ENCODE data around the gene LAMB2. TPM values are rescaled to one million over a fixed set of nuclear protein-coding genes. Genes with fewer than 3 reads are reported as not detected.
A peak's percentile ranks its signal among the peaks of the same experiment; 100 is the strongest.

The LAMB2 gene
- total RNA-seq, 2 experiments from 2014 or later = 0.45 to 1.2 TPM

GRCh38 chr3:49166752-49167556 is 34.1 kb upstream of the LAMB2 start:
- POLR2A ChIA-PET = interaction anchor here (0.7 to 1.3 kb wide), 2 partner anchors 173 kb away, joined by 3 read pairs; partner anchors contain the start of gene USP4

DNA sequence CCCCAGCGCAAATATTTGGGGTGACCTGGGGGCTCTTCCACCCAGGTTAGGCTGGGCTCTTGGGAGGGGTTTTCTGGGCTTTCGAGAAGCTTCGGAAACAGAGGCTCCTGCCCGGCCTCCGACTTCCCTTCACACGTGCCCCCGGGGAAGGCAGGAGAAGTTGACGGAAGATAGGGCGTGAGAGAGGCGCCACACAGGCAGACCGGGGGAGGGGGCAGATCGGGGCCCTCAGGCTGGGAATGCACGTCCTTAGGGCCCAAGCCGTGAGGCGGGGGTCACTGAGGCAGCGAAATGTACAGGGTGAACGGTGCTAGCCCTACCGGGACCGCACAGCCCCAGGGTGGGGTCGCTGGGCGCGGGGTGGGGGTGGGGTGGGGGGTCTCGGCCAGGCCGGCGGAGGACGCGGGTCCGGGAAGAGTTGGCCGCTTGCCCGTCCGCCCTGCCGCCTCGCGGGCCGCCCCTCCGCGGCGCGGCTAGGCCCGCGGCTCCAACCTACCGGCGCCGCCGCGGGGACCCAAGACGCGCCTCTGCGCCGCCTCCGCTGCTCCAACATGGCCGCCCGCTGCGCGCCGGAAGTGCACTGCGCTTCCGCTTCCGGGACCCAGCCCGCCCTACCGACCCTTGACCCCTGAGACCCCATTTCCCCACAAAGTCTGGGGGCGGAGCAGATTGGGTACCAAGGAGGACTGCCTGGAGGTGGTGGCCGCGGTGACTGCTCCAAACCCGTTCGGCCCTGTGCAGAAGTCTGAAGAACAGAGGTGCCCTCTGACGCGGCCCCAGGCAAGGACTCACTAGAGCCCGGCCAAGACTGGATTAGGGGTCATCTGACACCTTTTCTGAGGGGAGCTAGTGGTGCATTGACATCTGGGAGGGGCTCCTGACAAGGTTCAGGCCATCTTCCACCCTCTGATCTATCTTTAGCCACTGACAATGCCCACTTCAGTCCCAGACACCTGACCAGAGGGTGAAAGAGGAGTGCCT is 33.2 kb upstream of the LAMB2 start, which contains the start of gene CCDC71:
CCDC71 (minus strand) TSS at position 561 of the 981 bp plus-strand sequence. CDS start 2,123 bp downstream, outside the sequence.
- Mint-ChIP-seq H3K4me1 (peaks cover 36% of the 10 kb centered on the region), H3K27ac (peak within 1 kb of the TSS; percentile 91), H3K4me3 (peak within 1 kb of the TSS; percentile 94), H3K9me3 (no peaks in the 10 kb centered on the region), H3K27me3 (no peaks in the 10 kb centered on the region), H3K36me3 (peaks cover 11% of the 10 kb centered on the region)
- ATAC-seq (ENCODE audit: low read depth) = peak; percentile 76
- DNase-seq = peak; percentile 86
- POLR2A ChIA-PET = interaction anchor here (0.7 to 1.4 kb wide), 4 partner anchors 46 to 246 kb away, joined by 3 to 5 read pairs (median 3); partner anchors contain the start of genes QRICH1, RHOA, TCTA and USP19

More at GRCh38 chr3:49166752-49167556, 34.1 kb upstream of the LAMB2 start:
- H3K36me3 Mint-ChIP-seq = peaks cover 11% of the 10 kb centered on the region
- ATAC-seq (ENCODE audit: low read depth) (no peak), DNase-seq (no peak)
- H3K27ac Mint-ChIP-seq = peak overlapping the region; percentile 91
- no peaks in the 10 kb centered on the region for H3K9me3 Mint-ChIP-seq
- peaks cover 31% of the 10 kb centered on the region for H3K4me1 Mint-ChIP-seq
- H3K27me3 Mint-ChIP-seq = peaks cover under 1% of the 10 kb centered on the region
- peak overlapping the region; percentile 88 for H3K4me3 Mint-ChIP-seq

GRCh38 chr3:49164983-49165720 is 32.3 kb upstream of the LAMB2 start:
- Mint-ChIP-seq H3K36me3 (peaks cover 11% of the 10 kb centered on the region), H3K27ac (peak overlapping the region; percentile 85), H3K27me3 (no peaks in the 10 kb centered on the region), H3K4me3 (peak overlapping the region; percentile 94), H3K9me3 (no peaks in the 10 kb centered on the region), H3K4me1 (peaks cover 33% of the 10 kb centered on the region)
- ATAC-seq (ENCODE audit: low read depth) (no peak), DNase-seq (no peak)
- POLR2A ChIA-PET = interaction anchor here (1.1 to 1.4 kb wide), 3 partner anchors 45 to 246 kb away, joined by 3 to 5 read pairs (median 3); partner anchors contain the start of genes QRICH1, RHOA, TCTA and USP19

GRCh38 chr3:49163609-49164008 is 30.8 kb upstream of the LAMB2 start:
- ATAC-seq (ENCODE audit: low read depth) (no peak), DNase-seq (no peak)
- Mint-ChIP-seq H3K4me1 (peaks cover 33% of the 10 kb centered on the region), H3K36me3 (peaks cover 12% of the 10 kb centered on the region), H3K27ac (no peak overlapping the region), H3K4me3 (peak overlapping the region; percentile 27), H3K9me3 (no peaks in the 10 kb centered on the region), H3K27me3 (no peaks in the 10 kb centered on the region)
- POLR2A ChIA-PET = interaction anchor here (1.9 kb wide), 1 partner anchor 70 kb away, joined by 4 read pairs; the partner anchor contains the start of gene QRICH1

GRCh38 chr3:49162751-49163419 is 30.0 kb upstream of the LAMB2 start:
- no peak overlapping the region for H3K4me3 Mint-ChIP-seq
- H3K27me3 Mint-ChIP-seq = no peaks in the 10 kb centered on the region
- H3K4me1 Mint-ChIP-seq = peaks cover 37% of the 10 kb centered on the region
- H3K36me3 Mint-ChIP-seq = peaks cover 14% of the 10 kb centered on the region
- DNase-seq = no peak
- no peak for ATAC-seq (ENCODE audit: low read depth)
- H3K27ac Mint-ChIP-seq = no peak overlapping the region
- POLR2A ChIA-PET = interaction anchor here (1.9 kb wide), 1 partner anchor 69 kb away, joined by 4 read pairs; the partner anchor contains the start of gene QRICH1
- H3K9me3 Mint-ChIP-seq = no peaks in the 10 kb centered on the region

DNA sequence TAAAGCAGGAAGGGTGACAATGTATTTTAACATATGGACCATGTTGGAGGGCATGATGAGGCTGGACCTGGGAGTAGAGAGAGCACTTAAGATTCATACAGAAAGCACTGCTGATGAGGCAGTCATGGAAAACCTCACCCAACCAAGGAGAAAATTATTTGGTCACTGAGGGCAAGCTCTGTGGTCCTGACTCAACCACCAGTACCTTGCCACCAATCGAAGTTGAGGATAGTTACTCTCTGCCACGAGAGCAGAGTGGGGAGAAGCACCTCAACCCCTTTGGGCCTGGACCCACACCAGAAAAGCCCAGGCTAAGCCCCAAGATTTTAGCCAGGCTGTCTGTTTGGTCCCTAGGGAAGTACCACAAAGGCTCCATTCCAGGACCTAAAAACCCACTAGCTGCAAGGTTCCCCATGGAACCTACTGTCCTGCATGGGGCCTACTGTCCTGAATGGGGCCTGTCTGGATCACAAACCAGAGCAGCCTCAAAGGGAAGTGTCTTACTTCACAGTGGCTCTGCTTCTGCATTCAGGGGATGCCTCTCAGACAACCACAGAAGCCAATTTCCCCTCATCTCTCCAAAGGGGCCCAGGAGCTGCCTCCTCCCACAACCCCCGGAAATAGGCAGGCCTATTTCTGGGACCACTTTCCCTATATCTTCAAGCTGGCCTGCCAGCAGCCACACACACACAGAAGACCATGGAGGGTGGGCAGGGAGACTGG is 29.1 kb upstream of the LAMB2 start:
- POLR2A ChIA-PET = interaction anchor here (1.9 kb wide), 1 partner anchor 68 kb away, joined by 4 read pairs; the partner anchor contains the start of gene QRICH1
- Mint-ChIP-seq H3K4me3 (peak overlapping the region; percentile 57), H3K27ac (peak overlapping the region; percentile 30), H3K4me1 (peaks cover 37% of the 10 kb centered on the region), H3K36me3 (peaks cover 14% of the 10 kb centered on the region), H3K27me3 (no peaks in the 10 kb centered on the region), H3K9me3 (no peaks in the 10 kb centered on the region)
- no peak for ATAC-seq (ENCODE audit: low read depth)
- DNase-seq = no peak

DNA sequence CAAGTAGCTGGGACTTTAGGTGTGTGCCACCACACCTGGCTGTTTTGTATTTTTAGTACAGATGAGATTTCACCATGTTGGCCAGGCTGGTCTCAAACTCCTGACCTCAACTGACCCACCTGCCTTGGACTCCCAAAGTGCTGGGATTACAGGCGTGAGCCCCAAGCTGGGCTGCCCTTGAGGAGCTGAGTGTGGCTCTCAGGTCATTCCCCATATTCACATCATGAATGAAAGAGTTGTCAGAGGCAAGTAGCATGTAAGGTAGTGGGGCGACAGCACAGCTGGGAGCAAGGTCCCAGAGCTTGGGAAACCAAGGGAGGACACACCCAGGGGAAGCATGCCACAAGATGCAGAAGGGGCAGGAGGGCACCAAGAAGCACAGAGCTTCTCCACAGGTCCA is 28.3 kb upstream of the LAMB2 start:
- Mint-ChIP-seq H3K27ac (no peak overlapping the region), H3K9me3 (no peaks in the 10 kb centered on the region), H3K27me3 (no peaks in the 10 kb centered on the region), H3K36me3 (peaks cover 13% of the 10 kb centered on the region), H3K4me3 (no peak overlapping the region), H3K4me1 (peaks cover 33% of the 10 kb centered on the region)
- ATAC-seq (ENCODE audit: low read depth) (no peak), DNase-seq (no peak)
- POLR2A ChIA-PET = no interaction called here

- Mint-ChIP-seq H3K4me3 (no peak overlapping the region), H3K27ac (no peak overlapping the region), H3K27me3 (no peaks in the 10 kb centered on the region), H3K9me3 (no peaks in the 10 kb centered on the region), H3K36me3 (peaks cover 8% of the 10 kb centered on the region), H3K4me1 (peaks cover 20% of the 10 kb centered on the region)
- POLR2A ChIA-PET = interaction anchor here (0.6 to 1.4 kb wide), 4 partner anchors 11 to 180 kb away, joined by 4 to 7 read pairs (median 4); partner anchors contain the start of gene NDUFAF3
- no peak for ATAC-seq (ENCODE audit: low read depth)
- DNase-seq = no peak
These were observed 25.9 kb upstream of the LAMB2 start for GRCh38 chr3:49158792-49159191.

DNA sequence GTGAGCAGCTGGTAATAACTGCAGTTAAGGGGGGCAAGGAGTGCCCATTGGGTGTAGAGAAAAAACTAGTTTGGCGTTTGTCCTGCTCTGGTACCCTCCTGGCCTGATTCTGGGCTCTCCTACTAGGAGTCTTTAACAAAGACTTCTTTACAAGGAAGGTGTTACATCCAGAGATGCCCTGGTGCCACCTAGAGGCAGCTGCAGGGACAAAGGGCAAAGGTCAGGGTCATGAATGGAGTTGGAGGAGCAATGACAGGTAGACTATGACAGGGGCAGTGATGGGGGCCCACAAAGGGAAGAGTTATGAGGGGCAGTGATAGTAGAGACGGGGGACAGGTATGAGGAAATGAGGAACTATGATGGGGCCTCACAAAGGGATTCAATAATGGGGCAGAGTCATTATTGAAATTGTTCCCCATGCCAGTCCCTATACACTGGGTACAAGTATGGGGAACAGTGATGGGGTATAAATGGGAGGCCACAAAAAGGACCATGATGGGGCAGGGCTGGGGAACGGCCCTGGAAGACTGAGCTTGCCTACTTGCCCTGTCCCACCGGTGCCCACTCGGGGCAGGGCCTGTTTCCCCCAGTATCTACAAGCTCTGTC is 25.4 kb upstream of the LAMB2 start:
- peak; percentile 59 for DNase-seq
- ATAC-seq (ENCODE audit: low read depth) = peak; percentile 72
- no peak overlapping the region for H3K4me3 Mint-ChIP-seq
- H3K27me3 Mint-ChIP-seq = no peaks in the 10 kb centered on the region
- H3K4me1 Mint-ChIP-seq = peaks cover 20% of the 10 kb centered on the region
- H3K27ac Mint-ChIP-seq = peak overlapping the region; percentile 32
- H3K36me3 Mint-ChIP-seq = peaks cover 5% of the 10 kb centered on the region
- POLR2A ChIA-PET = interaction anchor here (0.6 to 1.4 kb wide), 4 partner anchors 38 to 181 kb away, joined by 3 to 5 read pairs (median 4); partner anchors contain the start of genes NDUFAF3 and USP19
- no peaks in the 10 kb centered on the region for H3K9me3 Mint-ChIP-seq

GRCh38 chr3:49157289-49157688 is 24.4 kb upstream of the LAMB2 start:
- POLR2A ChIA-PET = interaction anchor here (1.4 kb wide), 1 partner anchor 37 kb away, joined by 3 read pairs; the partner anchor contains the start of gene USP19
- Mint-ChIP-seq H3K36me3 (peaks cover 4% of the 10 kb centered on the region), H3K4me3 (no peak overlapping the region), H3K27me3 (no peaks in the 10 kb centered on the region), H3K4me1 (peaks cover 14% of the 10 kb centered on the region), H3K27ac (no peak overlapping the region), H3K9me3 (no peaks in the 10 kb centered on the region)
- ATAC-seq (ENCODE audit: low read depth) = no peak
- no peak for DNase-seq

DNA sequence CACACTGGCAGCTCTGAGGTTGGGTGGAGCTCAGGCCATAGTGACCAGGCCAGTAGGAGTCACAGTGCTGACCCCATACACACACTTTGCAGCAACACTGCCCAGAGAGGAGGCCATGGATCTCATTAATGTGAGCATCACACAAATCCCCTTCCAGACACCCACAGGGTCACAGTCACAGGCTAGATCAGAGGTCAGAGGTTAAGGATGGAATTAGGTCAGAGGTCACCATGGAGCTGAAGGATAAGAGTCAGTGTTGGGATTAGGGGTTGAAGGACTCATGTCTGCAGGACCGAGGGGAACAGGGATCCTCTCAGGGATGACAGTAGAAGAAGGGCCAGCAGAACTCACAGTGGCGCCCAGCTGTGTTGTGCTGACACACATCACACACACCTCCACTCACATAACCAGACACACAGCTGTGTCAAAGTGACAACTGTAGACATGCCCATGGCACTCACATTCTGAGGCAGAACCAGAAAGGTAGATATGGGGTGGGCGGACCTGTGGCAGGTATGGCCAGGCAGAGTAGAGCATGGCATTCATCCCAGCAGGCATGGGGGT is 20.6 kb upstream of the LAMB2 start:
- H3K36me3 Mint-ChIP-seq = peaks cover 2% of the 10 kb centered on the region
- no peak overlapping the region for H3K27ac Mint-ChIP-seq
- POLR2A ChIA-PET = no interaction called here
- DNase-seq (no peak), ATAC-seq (ENCODE audit: low read depth) (no peak)
- H3K4me3 Mint-ChIP-seq = no peak overlapping the region
- no peaks in the 10 kb centered on the region for H3K27me3 Mint-ChIP-seq
- no peaks in the 10 kb centered on the region for H3K9me3 Mint-ChIP-seq
- H3K4me1 Mint-ChIP-seq = peaks cover 4% of the 10 kb centered on the region
